ENCODE measurements around the gene KRT84. TPM values are rescaled to one million over a fixed set of nuclear protein-coding genes. Genes with fewer than 3 reads are reported as not detected.

Gene KRT84
- total RNA-seq (2022; extraction: Qiagen RNA extraction; ENCODE audit: low read depth), result not detected in 5 replicates

GRCh38 chr12:52385226-52385702 lies at the start of gene KRT84:
TSS of gene KRT84 (minus strand) at chr12:52385652. CDS start at chr12:52385585, 67 bp downstream.

GRCh38 chr12:52434081-52434733 lies 48.8 kb upstream of the KRT84 start, which contains the start of gene KRT75:
TSS of gene KRT75 (minus strand) at chr12:52434371. CDS start at chr12:52434304, 67 bp downstream.

GRCh38 chr12:52405922-52406385 lies 20.5 kb upstream of the KRT84 start, which contains the start of gene KRT82:
TSS of gene KRT82 (minus strand) at chr12:52406335. CDS start at chr12:52406277, 58 bp downstream.

GRCh38 chr12:52366738-52367485 lies 18.5 kb downstream of the KRT84 start, which contains the start of gene KRT85:
TSS of gene KRT85 (minus strand) at chr12:52367481. CDS start at chr12:52367405, 76 bp downstream.

Other genes with a start within 250 kb of the KRT84 start
- 30.3 to 43.4 TPM (median 36.8 TPM) in 5 replicates for gene KRT80, start 193.6 kb downstream of the KRT84 start, total RNA-seq (2022; extraction: Qiagen RNA extraction; ENCODE audit: low read depth)
- gene KRT7, start 152.4 kb downstream of the KRT84 start, total RNA-seq (2022; extraction: Qiagen RNA extraction; ENCODE audit: low read depth), result 4,163 to 5,096 TPM (median 4,633 TPM) in 5 replicates
- 31.3 to 49.7 TPM (median 45.6 TPM) in 5 replicates for gene KRT86, start 111.0 kb downstream of the KRT84 start, total RNA-seq (2022; extraction: Qiagen RNA extraction; ENCODE audit: low read depth)
- 3,338 to 4,063 TPM (median 3,935 TPM) in 5 replicates for gene KRT81, start 94.1 kb downstream of the KRT84 start, total RNA-seq (2022; extraction: Qiagen RNA extraction; ENCODE audit: low read depth)
- gene KRT83, start 64.3 kb downstream of the KRT84 start, total RNA-seq (2022; extraction: Qiagen RNA extraction; ENCODE audit: low read depth), result 2.9 to 7.2 TPM (median 6.3 TPM) in 5 replicates
- not detected in 5 replicates for gene KRT85, start 18.2 kb downstream of the KRT84 start, total RNA-seq (2022; extraction: Qiagen RNA extraction; ENCODE audit: low read depth)
- not detected in 5 replicates for gene KRT82, start 20.7 kb upstream of the KRT84 start, total RNA-seq (2022; extraction: Qiagen RNA extraction; ENCODE audit: low read depth)
- 0.08 to 0.26 TPM (median 0.10 TPM) in 5 replicates for gene KRT75, start 48.7 kb upstream of the KRT84 start, total RNA-seq (2022; extraction: Qiagen RNA extraction; ENCODE audit: low read depth)
- gene KRT6B, start 66.5 kb upstream of the KRT84 start, total RNA-seq (2022; extraction: Qiagen RNA extraction; ENCODE audit: low read depth), result 0.06 to 0.09 TPM in 2 of 5 replicates, not detected in the others
- not detected in 5 replicates for gene KRT6C, start 88.2 kb upstream of the KRT84 start, total RNA-seq (2022; extraction: Qiagen RNA extraction; ENCODE audit: low read depth)
- gene KRT6A, start 107.6 kb upstream of the KRT84 start, total RNA-seq (2022; extraction: Qiagen RNA extraction; ENCODE audit: low read depth), result 5.6 to 6.8 TPM (median 6.6 TPM) in 5 replicates
- 0.24 to 0.66 TPM (median 0.49 TPM) in 5 replicates for gene KRT5, start 134.7 kb upstream of the KRT84 start, total RNA-seq (2022; extraction: Qiagen RNA extraction; ENCODE audit: low read depth)
- not detected in 5 replicates for gene KRT71, start 167.5 kb upstream of the KRT84 start, total RNA-seq (2022; extraction: Qiagen RNA extraction; ENCODE audit: low read depth)
- gene KRT74, start 188.2 kb upstream of the KRT84 start, total RNA-seq (2022; extraction: Qiagen RNA extraction; ENCODE audit: low read depth), result not detected in 5 replicates
- not detected in 5 replicates for gene KRT72, start 215.8 kb upstream of the KRT84 start, total RNA-seq (2022; extraction: Qiagen RNA extraction; ENCODE audit: low read depth)
- gene KRT73, start 232.9 kb upstream of the KRT84 start, total RNA-seq (2022; extraction: Qiagen RNA extraction; ENCODE audit: low read depth), result not detected in 5 replicates

Measured in A549 treated with GW870086 at 1 μM for 4 hours (cell line).